ENCODE results near the gene TRAPPC12. TPM values are rescaled to one million over a fixed set of nuclear protein-coding genes. Genes with fewer than 3 reads are reported as not detected.

The TRAPPC12 gene
- total RNA-seq, 1 experiment from 2014 or later: 72.8 TPM

- no peak for TF ChIP-seq AR (CRISPR knock-in tag; IDR thresholded peaks at IDR 0.05)
- TF ChIP-seq FOXP1 (CRISPR knock-in tag; IDR thresholded peaks at IDR 0.05; ENCODE audit: borderline replicate concordance): no peak
- TF ChIP-seq ZNF512 (CRISPR knock-in tag; IDR thresholded peaks at IDR 0.05; ENCODE audit: borderline replicate concordance): no peak
- TF ChIP-seq E2F4 (CRISPR knock-in tag; IDR thresholded peaks at IDR 0.05; ENCODE audit: borderline replicate concordance, low read depth): no peak
- TF ChIP-seq ZNF317 (CRISPR knock-in tag; IDR thresholded peaks at IDR 0.05; ENCODE audit: borderline replicate concordance, low read depth): no peak
- no peak for TF ChIP-seq MLX (CRISPR knock-in tag; IDR thresholded peaks at IDR 0.05)
- TF ChIP-seq CDX4 (CRISPR knock-in tag; IDR thresholded peaks at IDR 0.05; ENCODE audit: borderline replicate concordance): no peak
- no peak for TF ChIP-seq ZNF219 (CRISPR knock-in tag; IDR thresholded peaks at IDR 0.05; ENCODE audit: borderline replicate concordance)
- no peak for TF ChIP-seq MXD4 (CRISPR knock-in tag; IDR thresholded peaks at IDR 0.05; ENCODE audit: borderline replicate concordance)
- no peak for TF ChIP-seq JUN (CRISPR knock-in tag; IDR thresholded peaks at IDR 0.05)
Measured at GRCh38 chr2:3414133-3414860, 34.8 kb downstream of the TRAPPC12 start (continued).

GRCh38 chr2:3418766-3419404 lies 39.4 kb downstream of the TRAPPC12 start:
- H3K9me3 Mint-ChIP-seq: no peaks in the 10 kb centered on the region
- ATAC-seq (no peak), DNase-seq (ENCODE audit: low spot score) (no peak)
- H3K27ac Mint-ChIP-seq: no peak overlapping the region
- POLR2A ChIA-PET: no interaction called here
- H3K4me3 Mint-ChIP-seq: no peak overlapping the region
- peaks cover 18% of the 10 kb centered on the region for H3K36me3 Mint-ChIP-seq
- CTCF ChIA-PET: no interaction called here
- no peaks in the 10 kb centered on the region for H3K27me3 Mint-ChIP-seq (ENCODE audit: low read depth)
- H3K4me1 Mint-ChIP-seq: no peaks in the 10 kb centered on the region
- TF ChIP-seq ATF1 (CRISPR knock-in tag; IDR thresholded peaks at IDR 0.05) (no peak), AFF4 (CRISPR knock-in tag; IDR thresholded peaks at IDR 0.05; ENCODE audit: borderline replicate concordance) (no peak), NR2C2 (CRISPR knock-in tag; IDR thresholded peaks at IDR 0.05) (no peak), GRHL2 (CRISPR knock-in tag; IDR thresholded peaks at IDR 0.05; ENCODE audit: insufficient replicate concordance, severe bottlenecking) (no peak), MXD4 (CRISPR knock-in tag; IDR thresholded peaks at IDR 0.05; ENCODE audit: borderline replicate concordance) (no peak), USF1 (CRISPR knock-in tag; IDR thresholded peaks at IDR 0.05) (no peak), JAZF1 (CRISPR knock-in tag; IDR thresholded peaks at IDR 0.05) (no peak), SMAD4 (CRISPR knock-in tag; IDR thresholded peaks at IDR 0.05) (no peak), ZNF232 (CRISPR knock-in tag; IDR thresholded peaks at IDR 0.05) (no peak), ZNF416 (CRISPR knock-in tag; IDR thresholded peaks at IDR 0.05) (no peak), NR1H2 (CRISPR knock-in tag; IDR thresholded peaks at IDR 0.05) (no peak), CREM (CRISPR knock-in tag; IDR thresholded peaks at IDR 0.05) (no peak), ZBTB43 (CRISPR knock-in tag; IDR thresholded peaks at IDR 0.05) (no peak)
